ENCODE measurements around the gene ZNF83. TPM values are rescaled to one million over a fixed set of nuclear protein-coding genes. Genes with fewer than 3 reads are reported as not detected.
"Not testable (repeated sequence)": the region's sequence is repeated elsewhere in the genome, so short reads cannot be mapped to it uniquely, and the experiment has no call there.

The ZNF83 gene
- total RNA-seq, 1 experiment from 2014 or later = 36.8 TPM

GRCh38 chr19:52639996-52640395 is 1.8 kb upstream of the ZNF83 start:
- BruUV-seq (replicated peaks) = no TSS peak
- Mint-ChIP-seq H3K9me3 (ENCODE audit: unreplicated experiment) (peaks cover 11% of the 10 kb centered on the region), H3K4me3 (ENCODE audit: unreplicated experiment) (peak overlapping the region; percentile 48), H3K27me3 (ENCODE audit: insufficient read depth, unreplicated experiment) (no peaks in the 10 kb centered on the region), H3K36me3 (ENCODE audit: insufficient read depth, unreplicated experiment) (peaks cover 47% of the 10 kb centered on the region), H3K4me1 (ENCODE audit: low read depth, unreplicated experiment) (peaks cover 21% of the 10 kb centered on the region), H3K27ac (ENCODE audit: unreplicated experiment) (no peak overlapping the region)
- TF ChIP-seq CTCF (IDR thresholded peaks at IDR 0.05; ENCODE audit: insufficient read depth in 1 of 2, low read depth in 1 of 2, low read length in 1 of 2, severe bottlenecking in 1 of 2, unreplicated experiment in 1 of 2) = no peak
- ChIA-PET POLR2A (no interaction called here), CTCF (no interaction called here)
- H3K27me3 ChIP-seq (replicated peaks; ENCODE audit: control insufficient read depth, insufficient read depth, low read length) = no peaks in the 10 kb centered on the region
- no peak for DNase-seq
- H3K4me3 ChIP-seq (ENCODE audit: low read depth, low read length) = no peak overlapping the region
- peaks cover 5% of the 10 kb centered on the region; the same call in 1 of the 2 replicates for H3K4me1 ChIP-seq
- peaks cover 5% of the 10 kb centered on the region for H3K9me3 ChIP-seq
- no peaks in the 10 kb centered on the region for H3K36me3 ChIP-seq (ENCODE audit: control insufficient read depth, insufficient read depth, low read length)
- intact Hi-C loops (cut with micrococcal nuclease; ENCODE audit: unreplicated experiment) = no loop called here

- peaks cover 5% of the 10 kb centered on the region; the same call in 1 of the 2 replicates for H3K9me3 ChIP-seq
- Mint-ChIP-seq H3K36me3 (ENCODE audit: insufficient read depth, unreplicated experiment) (peaks cover 44% of the 10 kb centered on the region), H3K9me3 (ENCODE audit: unreplicated experiment) (peaks cover 11% of the 10 kb centered on the region), H3K4me1 (ENCODE audit: low read depth, unreplicated experiment) (peaks cover 21% of the 10 kb centered on the region), H3K4me3 (ENCODE audit: unreplicated experiment) (peak overlapping the region; percentile 85), H3K27me3 (ENCODE audit: insufficient read depth, unreplicated experiment) (no peaks in the 10 kb centered on the region), H3K27ac (ENCODE audit: unreplicated experiment) (no peak overlapping the region)
- peak; percentile 48 to 72 for DNase-seq
- H3K27me3 ChIP-seq (replicated peaks; ENCODE audit: control insufficient read depth, insufficient read depth, low read length) = no peaks in the 10 kb centered on the region
- POLR2A ChIA-PET = no interaction called here
- peaks cover 5% of the 10 kb centered on the region; the same call in 1 of the 2 replicates for H3K4me1 ChIP-seq
- peak overlapping the region; percentile 35 for H3K4me3 ChIP-seq (ENCODE audit: low read depth, low read length)
- intact Hi-C loops (cut with micrococcal nuclease; ENCODE audit: unreplicated experiment) = loop anchor here (1.0 kb wide), 1 partner anchor 110 kb away; no protein-coding TSS in a partner anchor
- CTCF ChIA-PET = no interaction called here
- H3K36me3 ChIP-seq (ENCODE audit: control insufficient read depth, insufficient read depth, low read length) = no peaks in the 10 kb centered on the region
- BruUV-seq (replicated peaks) = TSS peak; percentile 58
- no peak for TF ChIP-seq CTCF (IDR thresholded peaks at IDR 0.05; ENCODE audit: insufficient read depth in 1 of 2, low read depth in 1 of 2, low read length in 1 of 2, severe bottlenecking in 1 of 2, unreplicated experiment in 1 of 2)
Observed at GRCh38 chr19:52638601-52639000, 446 bp upstream of the ZNF83 start.

GRCh38 chr19:52635786-52636570 is 2.2 kb downstream of the ZNF83 start:
- Mint-ChIP-seq H3K9me3 (ENCODE audit: unreplicated experiment) (no peaks in the 10 kb centered on the region), H3K27ac (ENCODE audit: unreplicated experiment) (no peak overlapping the region), H3K27me3 (ENCODE audit: insufficient read depth, unreplicated experiment) (no peaks in the 10 kb centered on the region), H3K4me1 (ENCODE audit: low read depth, unreplicated experiment) (peaks cover 24% of the 10 kb centered on the region), H3K36me3 (ENCODE audit: insufficient read depth, unreplicated experiment) (peaks cover 44% of the 10 kb centered on the region), H3K4me3 (ENCODE audit: unreplicated experiment) (no peak overlapping the region)
- ChIA-PET POLR2A (no interaction called here), CTCF (no interaction called here)
- no peak for DNase-seq
- H3K27me3 ChIP-seq (replicated peaks; ENCODE audit: control insufficient read depth, insufficient read depth, low read length) = no peaks in the 10 kb centered on the region
- no peak overlapping the region for H3K4me3 ChIP-seq (ENCODE audit: low read depth, low read length)
- peaks cover 5% of the 10 kb centered on the region; the same call in 1 of the 2 replicates for H3K9me3 ChIP-seq
- TF ChIP-seq CTCF (IDR thresholded peaks at IDR 0.05; ENCODE audit: insufficient read depth in 1 of 2, low read depth in 1 of 2, low read length in 1 of 2, severe bottlenecking in 1 of 2, unreplicated experiment in 1 of 2) = no peak
- H3K36me3 ChIP-seq (ENCODE audit: control insufficient read depth, insufficient read depth, low read length) = no peaks in the 10 kb centered on the region
- BruUV-seq (replicated peaks) = no TSS peak
- H3K4me1 ChIP-seq = peaks cover 5% of the 10 kb centered on the region; the same call in 1 of the 2 replicates
- intact Hi-C loops (cut with micrococcal nuclease; ENCODE audit: unreplicated experiment) = no loop called here

GRCh38 chr19:52627441-52627840 is 10.7 kb downstream of the ZNF83 start:
- peaks cover 34% of the 10 kb centered on the region for H3K36me3 Mint-ChIP-seq (ENCODE audit: insufficient read depth, unreplicated experiment)
- H3K4me1 Mint-ChIP-seq (ENCODE audit: low read depth, unreplicated experiment); H3K9me3 ChIP-seq; POLR2A ChIA-PET; H3K27me3 ChIP-seq (replicated peaks; ENCODE audit: control insufficient read depth, insufficient read depth, low read length); H3K27ac Mint-ChIP-seq (ENCODE audit: unreplicated experiment); H3K36me3 ChIP-seq (ENCODE audit: control insufficient read depth, insufficient read depth, low read length); intact Hi-C loops (cut with micrococcal nuclease; ENCODE audit: unreplicated experiment); CTCF ChIA-PET; BruUV-seq (replicated peaks); H3K4me3 Mint-ChIP-seq (ENCODE audit: unreplicated experiment); H3K4me3 ChIP-seq (ENCODE audit: low read depth, low read length); H3K4me1 ChIP-seq; DNase-seq; H3K27me3 Mint-ChIP-seq (ENCODE audit: insufficient read depth, unreplicated experiment): not testable (repeated sequence)
- peaks cover 15% of the 10 kb centered on the region for H3K9me3 Mint-ChIP-seq (ENCODE audit: unreplicated experiment)

Data from Caco-2 (cell line).